T-helper 2 cell treated with Interferon-gamma antibody and Interleukin-4, amounts not matched to agents 100 ng/mL and 5 ng/mL, for 36 hours (primary cell): Measurements from ENCODE around the gene ERV3-1. TPM values are rescaled to one million over a fixed set of nuclear protein-coding genes. Genes with fewer than 3 reads are reported as not detected.
"Not testable (repeated sequence)": the region's sequence is repeated elsewhere in the genome, so short reads cannot be mapped to it uniquely, and the experiment has no call there.

ENCODE experiments used
- intact Hi-C: fragments of 100-400 bp; cut with micrococcal nuclease; formaldehyde crosslinking; loops from one replicate; pipeline ENCODE4 v1.15.1; 2023
- total RNA-seq: library from RNA; stranded (reverse); gene quantifications from 2 replicates; pipeline ENCODE4 v1.2.3, GENCODE V29; 2022

Gene ERV3-1
- total RNA-seq, 1 donor from 2014 or later, result 12.7 TPM

DNA sequence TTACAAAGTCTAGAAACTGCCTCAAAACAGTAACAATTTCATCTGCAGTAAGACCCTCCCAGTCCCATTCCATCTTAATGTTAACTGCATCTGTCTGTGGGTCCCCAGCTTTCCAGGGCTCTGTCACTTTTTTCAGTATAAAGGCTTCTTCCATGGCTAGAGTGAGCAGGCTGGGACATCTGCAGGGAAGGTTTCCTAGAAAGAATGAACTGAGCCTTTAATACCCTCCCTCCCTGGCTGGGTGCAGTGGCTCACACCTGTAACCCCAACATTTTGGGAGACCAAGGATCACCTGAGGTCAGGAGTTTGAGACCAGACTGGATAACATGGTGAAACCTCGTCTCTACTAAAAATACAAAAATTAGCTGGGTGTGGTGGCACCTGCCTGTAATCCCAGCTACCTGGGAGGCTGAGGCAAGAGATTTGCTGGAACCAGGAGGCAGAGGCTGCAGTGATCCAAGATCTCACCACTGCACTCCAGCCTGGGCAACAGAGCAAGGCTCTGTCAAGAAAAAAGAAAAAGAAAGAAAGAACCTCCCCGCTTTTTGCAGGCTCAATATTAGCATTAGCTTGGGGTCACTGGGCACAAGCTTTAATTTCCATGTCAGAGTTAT is 3.4 kb downstream of the ERV3-1 start:
- intact Hi-C loops, result loop anchor here (10.0 kb wide), 1 partner anchor 1078 kb away; no protein-coding TSS in a partner anchor

DNA sequence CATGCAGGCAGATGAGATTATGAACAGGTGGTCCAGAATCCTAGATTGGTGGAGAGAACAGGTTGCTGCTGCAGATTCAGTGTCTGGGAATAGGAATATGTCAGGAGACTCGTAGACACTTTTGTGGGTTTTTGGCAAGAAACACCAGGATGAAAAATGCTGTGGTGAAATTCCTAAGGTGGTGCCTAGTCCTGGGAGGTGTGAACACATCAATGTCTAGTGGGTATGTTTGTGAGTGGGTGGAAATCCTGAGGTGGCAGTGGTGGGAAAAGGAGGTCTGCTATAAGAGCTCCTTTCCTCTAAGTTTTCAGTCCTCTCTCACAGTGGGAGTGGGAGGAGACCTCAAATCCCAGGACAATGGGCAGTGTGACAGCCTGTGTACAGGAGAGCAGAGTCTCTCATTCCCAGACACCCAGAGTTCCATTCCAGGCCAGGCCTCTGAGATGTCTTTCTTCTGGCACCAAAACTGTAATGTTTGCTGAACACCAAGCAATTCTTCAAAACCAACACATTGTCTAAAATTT is 5.1 kb downstream of the ERV3-1 start:
- intact Hi-C loops, result loop anchor here (10.0 kb wide), 1 partner anchor 1077 kb away; no protein-coding TSS in a partner anchor

DNA sequence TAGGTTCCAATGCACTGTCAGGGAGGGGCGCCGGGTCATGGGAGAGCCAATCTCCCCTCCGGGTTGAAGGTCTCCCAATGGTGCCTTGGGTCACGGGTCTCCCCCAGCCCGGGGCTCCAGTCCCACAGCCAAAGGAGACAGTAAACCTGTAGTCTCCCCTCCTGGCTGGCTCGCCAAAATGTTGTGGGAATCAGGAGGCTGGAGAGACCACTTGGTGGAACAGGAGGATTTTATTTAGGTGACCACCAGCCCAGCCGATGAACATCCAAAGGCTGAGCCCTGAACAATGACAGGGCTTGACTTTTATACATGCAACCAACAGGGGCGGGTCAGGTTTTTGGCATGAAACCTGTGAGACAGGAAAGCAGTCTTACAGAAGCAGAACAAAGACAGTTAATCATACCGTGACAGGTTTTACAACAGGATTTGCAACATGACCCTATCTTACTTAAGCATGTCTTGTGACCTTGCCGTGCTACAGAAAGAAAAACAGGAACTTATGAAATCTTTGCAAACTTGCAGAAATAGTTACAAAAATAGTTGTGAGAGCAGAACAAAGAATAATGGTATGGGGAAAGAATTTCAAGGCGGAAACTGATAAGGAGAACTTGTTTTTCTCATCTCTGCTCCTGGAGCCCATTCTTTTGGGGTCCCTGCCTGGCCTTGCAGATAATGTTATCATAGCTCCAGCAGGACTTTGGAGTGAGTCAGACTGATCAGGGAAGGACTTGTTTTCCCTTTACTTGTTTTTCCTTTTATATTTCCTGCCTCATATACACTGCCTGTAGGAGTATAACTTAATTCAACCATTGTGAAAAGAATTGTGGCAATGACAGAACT is 7.1 kb downstream of the ERV3-1 start:
- intact Hi-C loops, result loop anchor here (10.0 kb wide), 1 partner anchor 1075 kb away; no protein-coding TSS in a partner anchor

DNA sequence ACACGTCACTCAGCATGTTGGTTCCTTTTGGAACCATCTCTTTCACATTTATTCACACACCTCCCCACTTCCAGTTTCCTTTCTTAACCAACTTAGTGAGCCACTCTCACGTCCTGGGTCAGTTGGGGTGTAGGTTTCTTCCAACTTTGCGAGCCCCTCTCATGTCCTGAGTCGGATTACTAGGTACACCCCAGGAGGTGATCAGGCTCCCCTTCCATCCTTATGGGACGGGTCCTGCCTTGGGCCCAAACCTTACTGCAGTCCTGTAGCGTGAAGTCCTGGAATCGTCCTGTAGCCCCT is 7.7 kb downstream of the ERV3-1 start:
- intact Hi-C loops, result no loop called here

DNA sequence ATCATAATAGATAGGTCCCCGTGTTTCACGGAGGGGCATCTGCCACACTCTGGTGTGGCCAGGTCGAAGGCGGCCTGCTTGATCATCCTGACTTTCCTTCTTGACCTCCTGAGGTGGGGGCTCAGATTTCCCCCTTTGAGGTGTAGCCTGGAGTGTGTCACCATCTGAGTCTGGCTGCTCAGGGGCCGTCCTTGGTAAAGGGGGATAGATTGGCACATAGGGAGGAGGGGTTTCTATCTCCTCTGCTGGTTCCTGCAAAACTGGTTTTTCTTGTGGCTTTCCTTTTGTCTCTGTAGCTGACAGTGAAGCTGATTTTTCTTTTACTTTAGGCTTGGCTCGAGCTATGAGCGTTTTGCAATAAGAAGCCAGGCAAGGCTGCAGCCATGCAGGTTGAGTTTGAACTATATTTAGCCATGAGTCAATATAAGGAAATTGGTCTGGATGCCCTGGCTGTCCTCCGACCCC is 8.5 kb downstream of the ERV3-1 start:
- intact Hi-C loops, result no loop called here

DNA sequence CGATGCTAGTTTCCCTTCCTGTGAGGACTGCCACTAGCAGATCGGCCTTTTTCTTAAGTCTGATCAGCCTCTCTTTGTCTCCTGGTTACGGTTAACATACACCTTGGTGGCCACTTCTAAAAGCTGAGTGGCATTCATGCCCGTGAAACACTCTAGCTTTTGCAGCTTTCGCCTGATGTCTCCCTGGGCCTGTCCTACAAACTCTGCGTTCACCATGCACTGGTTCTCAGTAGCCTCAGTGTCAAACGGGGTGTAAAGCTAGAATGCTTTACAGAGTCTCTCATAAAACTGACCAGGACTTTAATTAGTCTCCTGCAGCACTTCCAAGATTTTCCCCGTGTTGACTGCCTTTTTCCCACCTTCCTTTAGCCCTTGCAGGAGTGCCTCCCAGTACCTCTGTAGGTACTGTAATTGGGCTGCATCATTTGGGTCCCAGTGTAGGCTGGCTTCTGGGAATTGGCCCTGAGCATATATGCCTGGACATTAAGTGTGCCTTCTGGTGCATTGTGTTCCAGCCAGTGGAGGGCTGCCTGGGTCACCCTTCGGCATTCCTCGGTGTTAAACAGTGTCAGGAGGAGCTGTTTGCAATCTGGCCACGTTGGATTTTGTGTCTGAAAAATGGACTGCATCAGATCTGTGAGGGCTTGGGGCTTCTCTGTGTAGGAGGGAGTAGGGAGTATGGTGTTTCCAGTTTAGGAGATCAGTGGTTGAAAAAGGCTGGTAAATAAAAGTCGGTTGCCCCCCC is 9.2 kb downstream of the ERV3-1 start:
- intact Hi-C loops, result no loop called here

DNA sequence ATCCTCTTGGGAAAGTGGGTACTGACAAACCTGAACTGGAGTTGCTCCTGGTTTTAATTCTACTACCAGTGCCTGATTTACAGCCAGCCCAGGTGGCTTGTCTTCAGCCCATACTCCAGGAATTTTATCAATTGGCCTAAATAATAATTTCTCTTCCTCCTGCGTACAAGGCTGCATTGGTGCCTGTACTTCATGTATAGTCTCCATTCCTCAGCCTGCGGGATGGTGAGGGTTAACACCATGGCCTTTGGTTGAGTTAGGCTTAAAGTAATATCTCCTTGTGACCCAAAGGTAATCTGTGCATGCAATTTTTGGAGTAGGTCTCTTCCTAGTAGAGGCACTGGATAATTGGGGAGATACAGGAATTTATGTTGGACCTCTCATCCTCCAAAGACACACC is 10.2 kb downstream of the ERV3-1 start:
- intact Hi-C loops, result no loop called here

DNA sequence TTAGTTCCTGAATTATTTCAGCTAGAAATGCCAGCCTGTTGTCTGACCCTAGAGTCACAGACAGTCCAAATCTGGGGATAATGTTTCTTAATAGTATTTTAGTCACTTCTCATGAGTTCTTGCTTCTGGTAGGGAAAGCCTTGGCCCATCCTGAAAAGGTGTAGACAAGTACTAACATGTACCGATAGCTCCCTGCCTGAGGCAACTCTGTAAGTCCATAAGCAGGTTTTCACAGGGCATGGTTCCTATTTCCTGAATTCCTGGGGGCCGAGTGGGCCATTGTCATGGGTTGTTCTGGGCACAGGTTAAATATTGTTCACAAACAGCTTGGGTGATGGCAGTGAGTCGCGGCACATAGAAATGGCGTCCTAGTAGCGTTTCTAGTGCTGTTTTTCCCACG is 12.6 kb downstream of the ERV3-1 start:
- intact Hi-C loops, result no loop called here

DNA sequence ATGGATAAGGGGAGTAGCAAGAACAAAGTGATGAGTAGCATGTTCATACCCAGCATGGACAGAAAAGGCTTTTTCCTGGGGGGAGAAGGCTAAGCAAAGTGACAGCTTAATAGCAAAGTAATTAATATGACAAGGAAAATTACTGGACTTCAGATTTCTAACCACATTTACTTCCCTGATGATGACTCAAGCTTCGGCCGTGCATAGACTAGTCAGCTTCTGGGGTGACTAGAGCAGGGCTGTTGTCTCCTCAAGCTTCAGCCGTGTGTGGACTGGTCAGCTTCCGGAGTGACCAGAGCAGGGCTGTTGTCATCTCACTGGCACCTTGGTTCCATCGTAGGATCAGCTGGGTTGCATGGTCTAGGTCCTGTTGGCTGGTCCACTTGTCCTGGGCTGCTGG is 13.5 kb downstream of the ERV3-1 start:
- intact Hi-C loops, result no loop called here

DNA sequence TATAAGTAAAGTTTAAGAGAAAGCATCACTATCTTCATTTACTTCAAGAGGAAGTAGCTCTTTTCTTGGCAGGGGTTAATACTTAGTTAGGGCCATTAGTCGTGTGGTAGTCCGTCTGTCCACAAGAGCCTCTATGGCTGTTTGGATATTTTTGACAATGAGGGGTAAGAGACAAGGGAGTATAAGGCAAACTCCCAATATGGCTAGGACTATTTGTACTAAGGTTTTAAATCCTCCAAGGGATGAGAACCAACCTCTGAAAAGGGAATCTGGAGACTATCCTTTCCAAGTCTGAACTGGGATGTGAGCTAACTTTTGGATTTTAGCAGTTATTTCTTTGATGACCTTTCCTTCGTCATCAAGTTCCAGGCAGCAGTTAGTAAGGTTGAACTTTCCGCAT is 15.6 kb downstream of the ERV3-1 start, which contains the start of gene ZNF117:
TSS of gene ZNF117 (minus strand) at position 101 of the 400 bp plus-strand sequence.
- intact Hi-C loops, result no loop called here

DNA sequence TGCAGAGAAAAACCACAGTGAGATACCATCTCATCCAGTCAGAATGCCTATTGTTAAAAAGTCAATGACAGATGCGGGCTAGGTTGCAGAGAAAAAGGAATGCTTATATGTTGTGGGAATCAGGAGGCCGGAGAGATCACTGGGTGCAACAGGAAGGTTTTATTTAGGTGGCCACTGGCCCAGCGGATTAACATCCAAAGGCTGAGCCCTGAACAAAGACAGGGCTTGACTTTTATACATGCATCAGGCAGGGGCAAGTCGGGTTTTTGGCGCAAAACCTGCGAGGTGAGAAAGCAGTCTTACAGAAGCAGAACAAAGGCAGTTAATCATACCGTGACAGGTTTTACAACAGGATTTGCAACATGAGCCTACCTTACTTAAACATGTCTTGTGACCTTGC is 16.3 kb downstream of the ERV3-1 start:
- intact Hi-C loops, result no loop called here

DNA sequence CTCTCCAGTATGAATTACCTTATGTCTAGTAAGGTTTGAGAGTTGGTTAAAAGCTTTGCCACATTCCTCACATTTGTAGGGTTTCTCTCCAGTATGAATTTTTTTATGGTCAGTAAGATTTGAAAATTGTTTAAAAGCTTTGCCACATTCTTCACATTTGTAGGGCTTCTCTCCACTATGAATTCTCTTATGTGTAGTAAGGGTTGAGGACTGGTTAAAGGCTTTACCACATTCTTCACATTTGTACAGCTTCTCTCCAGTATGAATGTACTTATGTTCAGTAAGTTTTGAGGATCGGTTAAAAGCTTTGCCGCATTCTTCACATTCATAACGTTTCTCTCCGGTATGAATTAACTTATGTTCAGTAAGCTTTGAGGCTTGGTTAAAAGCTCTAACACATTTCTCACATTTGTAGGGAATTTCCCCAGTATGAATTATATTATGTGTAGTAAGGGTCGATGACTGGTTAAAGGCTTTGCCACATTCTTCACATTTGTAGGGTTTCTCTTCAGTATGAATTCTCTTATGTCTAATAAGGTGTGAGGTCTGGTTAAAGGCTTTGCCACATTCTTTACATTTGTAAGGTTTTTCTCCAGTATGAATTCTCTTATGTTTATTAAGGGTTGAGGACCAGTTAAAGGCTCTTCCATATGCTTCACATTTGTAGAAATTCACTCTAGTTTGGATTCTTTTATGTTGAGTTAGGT is 27.8 kb downstream of the ERV3-1 start:
- intact Hi-C loops, result no loop called here

DNA sequence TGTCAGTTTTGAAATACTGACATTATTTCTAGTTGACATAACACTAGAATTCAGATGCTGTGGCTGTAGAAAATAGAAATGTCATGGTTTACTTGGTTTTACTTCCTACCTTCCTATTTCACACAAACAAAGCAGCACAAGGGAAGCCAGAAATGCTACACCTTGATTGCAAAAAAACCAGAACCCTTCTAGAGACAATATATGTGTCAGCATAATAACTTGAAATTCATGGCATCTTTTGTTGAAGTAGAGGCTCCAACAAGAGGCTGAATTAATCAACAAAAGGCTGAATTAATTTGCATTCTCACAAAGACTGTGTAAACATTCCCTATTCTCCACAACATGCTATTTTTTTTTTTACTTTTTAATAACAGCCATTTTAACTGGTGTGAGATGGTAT is 40.9 kb downstream of the ERV3-1 start:
- intact Hi-C loops, result no loop called here

DNA sequence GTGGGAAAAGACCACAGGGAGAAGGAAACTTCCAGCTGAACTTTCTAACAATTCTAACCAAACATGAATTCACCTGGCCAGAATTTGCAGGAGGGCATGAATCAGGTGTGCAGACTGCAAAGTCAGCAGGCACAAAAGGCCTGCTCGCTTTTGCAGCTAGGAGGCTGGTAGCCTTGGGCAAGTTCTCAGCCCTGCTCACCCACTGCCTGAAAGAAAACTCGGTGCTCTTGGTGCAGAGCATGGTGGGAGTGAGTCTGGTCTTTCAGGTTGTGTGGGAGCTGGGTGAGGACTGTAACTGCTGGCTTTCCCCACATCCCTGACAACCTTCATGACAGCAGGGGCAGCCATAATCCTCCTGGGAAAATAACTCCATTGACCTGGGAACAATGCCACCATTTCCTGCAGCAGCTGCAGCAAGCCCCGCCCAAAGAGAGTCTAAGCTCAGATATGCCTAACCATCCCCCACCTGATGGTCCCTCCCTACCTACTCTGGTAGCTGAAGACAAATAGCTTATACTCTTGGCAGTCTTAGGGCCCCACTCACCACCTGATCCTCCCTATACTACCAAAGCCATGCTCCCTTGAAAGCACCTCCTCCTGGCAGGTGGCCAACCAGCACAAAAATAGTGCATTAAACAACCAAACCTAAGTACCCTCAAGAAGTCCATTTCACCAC is 47.3 kb downstream of the ERV3-1 start:
- intact Hi-C loops, result no loop called here

DNA sequence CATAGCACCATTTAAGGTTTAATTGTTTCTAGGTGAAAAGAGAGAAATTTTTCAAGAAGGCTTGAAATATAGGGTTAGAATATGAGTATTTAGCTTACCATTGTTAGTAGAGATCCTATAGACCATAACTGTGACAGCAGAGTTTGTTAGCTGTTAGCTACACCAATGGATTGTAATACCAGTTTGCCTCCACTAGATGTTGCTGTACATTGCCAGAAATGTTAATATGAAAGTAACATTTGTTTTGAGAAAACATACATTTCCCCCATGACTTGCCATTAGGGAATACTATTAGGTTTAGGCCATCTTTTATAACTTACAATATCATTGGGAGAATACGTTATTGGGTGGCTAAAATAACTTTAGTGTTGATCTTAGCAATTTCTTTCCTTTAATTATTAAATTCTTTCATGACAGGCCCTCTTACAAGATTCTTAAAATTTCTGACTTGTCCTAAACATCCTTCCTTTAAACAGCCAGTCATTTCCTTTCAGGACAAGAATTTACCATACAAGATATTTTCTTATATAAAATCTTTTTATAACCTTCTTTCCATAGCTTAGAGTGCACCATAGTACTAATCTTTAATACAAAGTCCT is 55.1 kb downstream of the ERV3-1 start:
- intact Hi-C loops, result loop anchor here (1.0 kb wide), 1 partner anchor 356 kb away; no protein-coding TSS in a partner anchor

DNA sequence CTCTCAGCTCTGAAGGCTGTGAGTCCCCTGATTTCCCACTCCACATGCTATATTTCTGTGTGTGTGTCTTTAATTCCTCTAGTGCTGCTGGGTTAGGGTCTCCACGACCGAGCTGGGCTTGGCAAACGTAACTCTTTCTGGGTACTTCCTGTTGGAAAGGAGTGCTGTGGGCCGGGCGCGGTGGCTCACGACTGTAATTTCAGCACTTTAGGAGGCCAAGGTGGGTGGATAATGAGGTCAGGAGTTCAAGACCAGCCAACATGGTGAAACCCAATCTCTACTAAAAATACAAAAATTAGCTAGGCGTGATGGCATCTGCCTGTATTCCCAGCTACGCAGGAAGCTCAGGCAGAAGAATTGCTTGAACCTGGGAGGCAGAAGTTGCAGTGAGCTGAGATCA is 55.8 kb downstream of the ERV3-1 start:
- intact Hi-C loops, result loop anchor here (1.0 kb wide), 1 partner anchor 357 kb away; no protein-coding TSS in a partner anchor

DNA sequence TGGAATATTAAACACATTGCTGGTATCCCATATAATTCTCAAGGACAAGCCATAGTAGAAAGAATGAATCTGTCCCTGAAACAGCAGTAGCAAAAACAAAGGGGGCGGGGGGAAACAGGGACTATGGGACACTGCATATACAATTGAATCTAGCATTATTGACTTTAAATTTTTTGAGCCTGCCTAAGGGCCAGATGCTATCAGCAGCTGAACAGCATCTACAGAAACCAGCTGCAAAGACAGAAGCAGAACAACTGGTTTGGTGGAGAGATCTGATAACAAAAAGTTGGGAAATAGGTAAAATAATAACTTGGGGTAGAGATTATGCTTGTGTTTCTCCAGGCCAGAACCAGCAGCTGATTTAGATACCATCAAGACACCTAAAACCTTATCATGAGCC is 57.7 kb downstream of the ERV3-1 start:
- intact Hi-C loops, result not testable (repeated sequence)

DNA sequence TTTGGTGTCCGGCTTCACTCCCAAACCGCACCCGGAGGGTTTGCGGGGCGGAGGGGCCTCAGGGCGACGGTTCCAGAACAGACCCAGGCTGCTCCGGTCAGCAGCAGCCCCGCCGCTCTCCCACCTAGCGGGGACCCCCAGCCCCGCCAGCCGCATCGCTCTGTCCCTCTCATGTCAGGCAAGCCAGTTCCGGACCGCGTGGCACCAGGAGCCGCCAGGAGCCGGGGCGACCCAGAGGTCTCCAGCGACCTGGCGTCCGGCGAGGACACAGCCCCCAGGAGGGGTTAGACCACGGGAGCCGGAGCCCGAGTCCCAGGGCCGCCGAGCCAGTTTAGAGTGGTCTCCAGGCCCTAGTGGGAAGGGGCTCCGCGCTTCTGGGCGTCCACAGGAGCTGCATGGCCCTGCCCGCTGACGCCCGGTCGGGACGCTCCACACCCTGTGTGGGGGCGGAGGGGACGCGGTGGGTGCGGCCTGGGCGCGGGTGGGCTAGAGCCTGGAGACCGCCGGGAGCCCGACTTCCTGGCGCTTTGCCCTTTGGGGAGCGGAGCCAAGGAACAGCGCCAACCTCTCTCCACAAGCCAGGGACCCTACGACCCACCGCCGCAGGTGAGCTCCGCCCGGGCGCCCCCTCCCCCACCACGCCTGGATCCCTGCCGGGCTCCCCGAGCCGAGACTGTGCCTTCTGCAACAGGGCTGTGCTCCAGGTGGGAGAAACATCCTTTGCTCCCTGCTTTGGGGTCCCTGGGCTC is 59.1 kb downstream of the ERV3-1 start:
- intact Hi-C loops, result no loop called here

DNA sequence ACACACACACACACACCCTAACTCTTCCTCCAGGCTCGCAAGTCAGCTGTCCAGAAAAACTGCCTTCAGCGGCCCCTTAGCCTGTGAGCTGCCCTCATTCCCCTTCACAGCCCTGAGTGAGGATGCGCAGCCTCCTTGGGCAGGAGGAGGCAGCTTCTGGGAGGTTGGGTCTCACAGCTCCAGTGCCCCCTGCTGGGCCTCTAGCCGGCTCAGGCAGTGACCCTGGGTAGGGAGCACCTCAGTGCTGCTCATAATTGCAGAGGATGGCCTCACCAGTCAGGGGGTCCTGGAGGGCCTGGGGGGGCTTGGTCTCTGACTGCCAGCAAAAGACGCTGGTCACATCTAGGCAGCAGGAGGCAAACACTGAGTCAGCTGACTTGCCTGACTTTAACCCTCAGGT is 59.7 kb downstream of the ERV3-1 start:
- intact Hi-C loops, result no loop called here
